ENCODE measurements around the gene MRPL27. TPM values are rescaled to one million over a fixed set of nuclear protein-coding genes. Genes with fewer than 3 reads are reported as not detected.
A peak's percentile ranks its signal among the peaks of the same experiment; 100 is the strongest.

The MRPL27 gene
- total RNA-seq, 1 experiment from 2014 or later, result 74.4 TPM

DNA sequence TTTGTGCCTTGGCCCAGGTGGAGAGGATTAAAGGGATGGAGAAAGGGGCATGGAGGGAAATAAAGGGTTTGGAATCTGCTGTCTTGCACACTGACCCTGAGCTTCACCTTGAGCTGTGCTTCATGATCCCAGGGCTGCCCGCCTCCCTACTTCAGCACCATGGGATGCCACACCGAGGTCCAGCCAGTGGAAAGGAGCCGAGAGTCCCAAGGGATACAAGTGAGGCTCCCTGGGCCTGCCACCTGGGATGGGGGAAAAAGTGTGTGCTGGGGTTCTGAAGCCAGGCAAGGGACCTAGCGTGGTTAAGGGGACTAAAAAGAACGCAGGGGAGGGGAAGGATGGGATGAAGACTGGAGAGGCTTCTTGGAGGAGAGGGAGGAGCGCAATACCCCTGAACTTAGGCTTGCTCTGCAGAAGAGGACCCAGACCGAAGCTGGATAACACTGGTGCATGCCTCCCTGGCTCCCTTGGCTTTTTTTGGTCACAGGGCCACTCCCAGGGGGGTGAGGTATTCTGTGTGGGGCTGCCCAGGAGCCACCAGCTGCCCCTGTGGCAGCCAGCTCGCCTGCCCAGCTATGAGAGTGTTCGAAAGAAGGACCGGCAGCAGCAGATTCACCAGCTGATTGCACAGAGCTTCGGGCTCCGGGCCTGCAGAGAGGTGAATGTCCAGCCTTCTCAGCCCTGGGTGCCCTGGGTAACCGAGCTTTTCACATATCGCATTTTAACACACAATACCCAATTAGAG, 7.2 kb downstream of the MRPL27 start:
- DNase-seq, result no peak

GRCh38 chr17:50365165-50365564, 7.8 kb downstream of the MRPL27 start:
- no peak for DNase-seq
- H3K4me3 ChIP-seq, result no peak overlapping the region
- H3K9me3 ChIP-seq, result no peaks in the 10 kb centered on the region
- H3K36me3 ChIP-seq, result peaks cover 61% of the 10 kb centered on the region
- no peaks in the 10 kb centered on the region for H3K27me3 ChIP-seq

More for the DNA sequence above, 7.2 kb downstream of the MRPL27 start:
- Histone ChIP-seq H3K27me3 (no peaks in the 10 kb centered on the region), H3K4me3 (no peak overlapping the region), H3K36me3 (peaks cover 65% of the 10 kb centered on the region), H3K9me3 (no peaks in the 10 kb centered on the region)

GRCh38 chr17:50364715-50365114, 8.3 kb downstream of the MRPL27 start:
- no peaks in the 10 kb centered on the region for H3K27me3 ChIP-seq
- no peak overlapping the region for H3K4me3 ChIP-seq
- peaks cover 59% of the 10 kb centered on the region for H3K36me3 ChIP-seq
- no peak for DNase-seq
- H3K9me3 ChIP-seq, result no peaks in the 10 kb centered on the region

GRCh38 chr17:50364061-50364458, 8.9 kb downstream of the MRPL27 start:
- no peak for DNase-seq
- Histone ChIP-seq H3K4me3 (no peak overlapping the region), H3K27me3 (no peaks in the 10 kb centered on the region), H3K36me3 (peaks cover 59% of the 10 kb centered on the region), H3K9me3 (no peaks in the 10 kb centered on the region)

DNA sequence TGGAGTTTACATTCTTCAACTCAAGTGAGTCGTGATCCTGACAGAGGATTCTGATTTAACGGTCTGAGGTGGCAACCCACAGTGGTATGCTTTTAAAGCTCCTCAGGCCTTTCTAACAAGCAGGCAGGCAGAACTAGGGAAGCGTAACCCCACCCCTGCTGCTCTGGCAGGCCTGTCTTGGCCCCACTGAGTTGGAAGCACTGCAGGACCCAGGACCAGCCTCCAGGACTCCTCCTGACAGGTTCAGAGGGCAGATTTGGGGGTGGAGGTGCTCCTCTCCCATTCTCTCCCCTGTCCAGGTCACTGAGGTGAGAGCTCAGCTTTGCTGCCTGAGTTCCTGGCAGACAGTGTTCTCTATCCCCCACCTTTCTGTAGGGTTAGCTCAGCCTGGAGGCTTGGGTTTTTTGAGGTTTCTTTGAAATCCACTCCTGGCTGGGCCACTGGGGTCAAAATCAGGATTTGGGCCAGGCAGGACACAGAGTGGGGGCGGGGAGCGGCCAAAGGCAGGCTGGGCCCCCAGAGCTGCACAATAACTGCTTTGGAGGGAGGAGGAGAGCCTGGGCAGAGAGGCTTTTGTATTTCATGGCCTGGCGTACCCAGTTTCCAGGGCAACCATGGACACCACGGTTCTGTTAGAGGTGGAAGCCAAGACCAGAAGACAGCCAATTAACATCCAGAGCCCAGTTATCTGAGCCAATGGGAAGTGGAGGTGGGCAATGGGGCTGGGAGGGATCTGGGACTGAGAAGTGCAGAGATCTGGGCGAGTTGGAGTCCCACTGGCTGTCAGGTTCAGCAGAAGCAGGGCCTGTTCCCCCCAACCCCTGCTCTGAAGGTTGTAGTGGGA, 9.5 kb downstream of the MRPL27 start:
- no peak for DNase-seq
- H3K27me3 ChIP-seq, result no peaks in the 10 kb centered on the region
- peaks cover 59% of the 10 kb centered on the region for H3K36me3 ChIP-seq
- H3K4me3 ChIP-seq, result no peak overlapping the region
- H3K9me3 ChIP-seq, result no peaks in the 10 kb centered on the region

GRCh38 chr17:50362661-50363060, 10.3 kb downstream of the MRPL27 start:
- no peak for DNase-seq
- no peak overlapping the region for H3K4me3 ChIP-seq
- H3K36me3 ChIP-seq, result peaks cover 59% of the 10 kb centered on the region
- H3K27me3 ChIP-seq, result no peaks in the 10 kb centered on the region
- H3K9me3 ChIP-seq, result no peaks in the 10 kb centered on the region

- DNase-seq, result peak; percentile 51
- Histone ChIP-seq H3K36me3 (peaks cover 58% of the 10 kb centered on the region), H3K4me3 (no peak overlapping the region), H3K27me3 (no peaks in the 10 kb centered on the region), H3K9me3 (no peaks in the 10 kb centered on the region)
Observed at GRCh38 chr17:50361561-50362480, 11.2 kb downstream of the MRPL27 start.

GRCh38 chr17:50360486-50361115, 12.4 kb downstream of the MRPL27 start:
- Histone ChIP-seq H3K36me3 (peaks cover 58% of the 10 kb centered on the region), H3K9me3 (no peaks in the 10 kb centered on the region), H3K27me3 (no peaks in the 10 kb centered on the region), H3K4me3 (no peak overlapping the region)
- no peak for DNase-seq

DNA sequence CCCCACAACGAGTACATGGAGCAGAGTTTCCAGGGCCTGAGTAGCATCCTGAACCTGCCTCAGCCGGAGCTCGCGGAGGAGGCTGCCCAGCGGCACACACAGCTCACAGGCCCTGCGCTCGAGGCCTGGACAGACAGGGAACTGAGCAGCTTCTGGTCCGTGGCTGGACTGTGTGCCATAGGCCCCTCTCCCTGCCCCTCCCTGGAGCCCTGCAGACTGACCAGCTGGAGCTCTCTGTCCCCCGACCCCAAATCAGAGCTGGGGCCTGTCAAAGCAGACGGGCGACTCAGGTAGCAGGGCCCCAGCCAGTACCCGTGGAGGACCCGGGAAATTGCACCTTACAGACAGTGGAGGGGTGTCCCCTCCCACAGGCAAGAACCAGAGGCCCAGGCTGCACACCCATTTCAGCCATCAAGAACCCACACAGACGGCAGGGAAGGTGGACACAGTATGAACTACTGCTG, 13.0 kb downstream of the MRPL27 start:
- Histone ChIP-seq H3K4me3 (no peak overlapping the region), H3K9me3 (no peaks in the 10 kb centered on the region), H3K36me3 (peaks cover 58% of the 10 kb centered on the region), H3K27me3 (no peaks in the 10 kb centered on the region)
- no peak for DNase-seq

- no peak overlapping the region for H3K4me3 ChIP-seq
- no peak for DNase-seq
- no peaks in the 10 kb centered on the region for H3K27me3 ChIP-seq
- peaks cover 63% of the 10 kb centered on the region for H3K36me3 ChIP-seq
- H3K9me3 ChIP-seq, result no peaks in the 10 kb centered on the region
Observed at GRCh38 chr17:50359005-50359699, 13.8 kb downstream of the MRPL27 start.

DNA sequence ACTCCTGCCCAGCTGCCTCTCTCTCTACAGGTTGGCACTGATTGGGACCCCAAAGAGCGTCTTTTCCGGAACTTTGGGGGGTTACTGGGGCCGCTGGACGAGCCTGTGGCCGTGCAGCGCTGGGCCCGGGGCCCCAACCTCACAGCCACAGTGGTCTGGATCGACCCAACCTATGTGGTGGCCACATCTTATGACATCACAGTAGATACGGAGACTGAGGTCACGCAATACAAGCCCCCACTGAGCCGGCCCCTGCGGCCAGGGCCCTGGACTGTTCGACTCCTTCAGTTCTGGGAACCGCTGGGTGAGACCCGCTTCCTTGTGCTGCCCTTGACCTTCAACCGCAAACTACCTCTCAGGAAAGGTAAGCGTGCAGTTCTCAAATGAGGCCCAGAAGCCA, 14.8 kb downstream of the MRPL27 start:
- Histone ChIP-seq H3K27me3 (no peaks in the 10 kb centered on the region), H3K4me3 (no peak overlapping the region), H3K9me3 (no peaks in the 10 kb centered on the region), H3K36me3 (peaks cover 73% of the 10 kb centered on the region)
- DNase-seq, result no peak

DNA sequence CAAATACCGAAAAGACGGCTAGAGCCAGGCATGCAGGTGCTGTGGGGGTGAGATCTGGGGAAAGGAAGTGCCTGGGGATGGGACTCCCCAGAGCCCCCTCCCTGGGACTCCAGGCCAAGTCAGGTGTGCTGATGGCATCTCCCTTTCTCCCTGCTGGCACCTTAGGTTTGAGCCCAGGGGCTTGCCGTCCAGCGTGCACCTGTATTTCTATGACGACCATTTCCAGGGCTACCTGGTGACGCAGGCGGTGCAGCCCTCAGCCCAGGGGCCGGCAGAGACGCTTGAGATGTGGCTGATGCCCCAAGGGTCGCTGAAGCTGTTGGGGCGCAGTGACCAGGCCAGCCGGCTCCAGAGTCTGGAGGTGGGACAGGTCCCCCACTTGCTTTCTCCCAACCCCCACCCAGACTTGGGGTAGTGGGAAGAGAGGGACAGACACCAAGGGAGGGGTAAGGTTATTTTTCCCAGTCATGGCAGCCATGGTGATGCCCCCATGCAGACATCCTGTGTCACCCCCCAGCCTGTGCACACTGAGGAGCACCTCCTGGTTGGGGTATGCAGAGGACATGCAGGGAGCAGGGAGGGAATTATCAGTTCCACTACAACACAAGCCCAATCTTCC, 16.0 kb downstream of the MRPL27 start:
- Histone ChIP-seq H3K9me3 (no peaks in the 10 kb centered on the region), H3K27me3 (no peaks in the 10 kb centered on the region), H3K4me3 (no peak overlapping the region), H3K36me3 (peaks cover 83% of the 10 kb centered on the region)
- DNase-seq, result no peak

- Histone ChIP-seq H3K27me3 (no peaks in the 10 kb centered on the region), H3K4me3 (no peak overlapping the region), H3K36me3 (peaks cover 83% of the 10 kb centered on the region), H3K9me3 (no peaks in the 10 kb centered on the region)
- no peak for DNase-seq
Observed at GRCh38 chr17:50356418-50356817, 16.6 kb downstream of the MRPL27 start.

DNA sequence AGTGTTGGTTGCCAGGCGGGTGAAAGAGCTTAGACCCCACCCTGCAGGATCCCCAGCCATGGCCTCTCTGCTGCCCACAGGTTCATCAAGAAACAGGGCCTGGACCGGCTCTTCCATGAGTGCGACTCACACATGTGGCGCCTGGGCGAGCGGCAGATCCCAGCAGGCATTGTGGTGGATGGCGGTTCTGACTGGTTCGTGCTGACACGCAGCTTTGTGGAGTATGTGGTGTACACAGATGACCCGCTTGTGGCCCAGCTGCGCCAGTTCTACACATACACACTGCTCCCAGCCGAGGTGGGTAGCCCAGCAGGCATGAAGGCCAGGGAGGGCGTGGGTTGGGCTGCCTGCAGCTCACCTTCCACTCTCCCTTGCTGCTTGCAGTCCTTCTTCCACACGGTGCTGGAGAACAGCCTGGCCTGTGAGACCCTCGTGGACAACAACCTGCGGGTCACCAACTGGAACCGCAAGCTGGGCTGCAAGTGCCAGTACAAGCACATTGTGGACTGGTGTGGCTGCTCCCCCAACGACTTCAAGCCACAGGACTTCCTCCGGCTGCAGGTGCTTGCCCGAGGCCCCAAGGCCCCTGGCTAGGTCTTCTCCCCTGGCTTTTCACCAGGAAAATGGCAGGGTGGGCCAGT, 17.2 kb downstream of the MRPL27 start:
- no peak for DNase-seq

GRCh38 chr17:50355336-50355700, 17.7 kb downstream of the MRPL27 start:
- H3K36me3 ChIP-seq, result peaks cover 77% of the 10 kb centered on the region
- DNase-seq, result no peak
- H3K4me3 ChIP-seq, result no peak overlapping the region
- H3K27me3 ChIP-seq, result no peaks in the 10 kb centered on the region
- no peaks in the 10 kb centered on the region for H3K9me3 ChIP-seq

More for the DNA sequence above, 17.2 kb downstream of the MRPL27 start:
- H3K36me3 ChIP-seq, result peaks cover 77% of the 10 kb centered on the region
- H3K4me3 ChIP-seq, result no peak overlapping the region
- no peaks in the 10 kb centered on the region for H3K27me3 ChIP-seq
- H3K9me3 ChIP-seq, result no peaks in the 10 kb centered on the region

Data from MG63 (cell line).